Spleen (tissue), 7 donors: Measurements from ENCODE around the gene CATSPERD.

Experiments used
- POLR2AphosphoS5 ChIP-seq, 3 donors: sonication (generic); formaldehyde crosslinking; IDR thresholded peaks; one replicate each; pipeline ENCODE4 v1.5.1; 2017; ENCODE audit warnings: antibody characterized with exemption in 3 of 3
- TF ChIP-seq, protein P1 (sequence below), 11 experiments: fragments of 200-600 bp in 7 of 11; fragments of 450-650 bp in 4 of 11; sonication (generic) in 4 of 11; IDR thresholded peaks in 8 of 11; conservative IDR thresholded peaks in 3 of 11; 1 replicate in 7 of 11; 2 replicates in 4 of 11; pipeline versions ENCODE4 v1.4.0 to v1.8.0; 2016 to 2021; ENCODE audit warnings: antibody characterized with exemption in 11 of 11, inconsistent platforms in 4 of 11, mild to moderate bottlenecking in 1 of 11
- donor health status: DM: no; HTN: no; CAD: no; lungs with moderate emphysema.
- donor health status: DM: no; HTN: no; CAD: no.
- donor health status: DM: no; HTN: no; CAD: no.

DNA sequence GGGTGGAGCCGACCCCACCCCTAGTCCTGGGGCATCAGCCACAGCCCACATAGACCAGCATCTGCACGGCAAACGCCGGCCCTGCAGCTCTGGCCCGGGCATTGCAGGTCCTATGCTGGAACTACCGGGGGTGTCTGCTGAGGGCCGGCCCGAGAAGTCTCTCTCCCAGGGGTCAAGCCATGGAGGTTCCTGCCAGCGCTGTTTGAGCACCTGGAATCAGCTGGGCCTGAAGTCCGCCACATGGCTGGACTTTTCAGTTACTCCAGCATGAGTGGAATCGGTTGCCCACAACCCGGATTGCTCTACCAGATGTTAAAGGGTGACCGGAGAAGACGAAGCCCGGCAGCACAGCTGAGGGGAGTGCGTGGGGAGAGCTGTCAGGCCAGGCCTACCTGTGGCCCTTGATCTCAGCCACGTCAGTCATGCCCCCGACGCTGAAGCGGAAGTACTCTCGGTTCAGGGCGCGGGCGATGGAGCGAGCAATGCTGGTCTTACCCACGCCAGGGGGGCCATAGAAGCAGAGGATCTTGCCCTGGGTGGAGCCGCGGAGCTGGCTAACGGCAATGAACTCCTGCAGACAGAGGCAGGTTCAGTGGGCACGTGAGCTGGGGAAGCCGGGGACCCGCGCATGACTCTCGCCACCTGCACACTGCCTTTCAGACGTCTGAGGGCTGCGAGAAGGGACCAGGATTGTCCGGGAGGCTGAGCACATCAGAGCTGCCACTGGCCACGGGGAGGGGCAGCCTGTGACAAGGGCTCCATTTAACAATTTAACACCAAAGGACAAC lies 21.6 kb upstream of the CATSPERD start:
- peak; percentile 29 to 64 (median 48) for TF ChIP-seq POLR2AphosphoS5 (IDR thresholded peaks at IDR 0.05)
- TF ChIP-seq, protein P1, sequence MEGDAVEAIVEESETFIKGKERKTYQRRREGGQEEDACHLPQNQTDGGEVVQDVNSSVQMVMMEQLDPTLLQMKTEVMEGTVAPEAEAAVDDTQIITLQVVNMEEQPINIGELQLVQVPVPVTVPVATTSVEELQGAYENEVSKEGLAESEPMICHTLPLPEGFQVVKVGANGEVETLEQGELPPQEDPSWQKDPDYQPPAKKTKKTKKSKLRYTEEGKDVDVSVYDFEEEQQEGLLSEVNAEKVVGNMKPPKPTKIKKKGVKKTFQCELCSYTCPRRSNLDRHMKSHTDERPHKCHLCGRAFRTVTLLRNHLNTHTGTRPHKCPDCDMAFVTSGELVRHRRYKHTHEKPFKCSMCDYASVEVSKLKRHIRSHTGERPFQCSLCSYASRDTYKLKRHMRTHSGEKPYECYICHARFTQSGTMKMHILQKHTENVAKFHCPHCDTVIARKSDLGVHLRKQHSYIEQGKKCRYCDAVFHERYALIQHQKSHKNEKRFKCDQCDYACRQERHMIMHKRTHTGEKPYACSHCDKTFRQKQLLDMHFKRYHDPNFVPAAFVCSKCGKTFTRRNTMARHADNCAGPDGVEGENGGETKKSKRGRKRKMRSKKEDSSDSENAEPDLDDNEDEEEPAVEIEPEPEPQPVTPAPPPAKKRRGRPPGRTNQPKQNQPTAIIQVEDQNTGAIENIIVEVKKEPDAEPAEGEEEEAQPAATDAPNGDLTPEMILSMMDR (IDR thresholded peaks at IDR 0.05 in 8 of 11, conservative IDR thresholded peaks at IDR 0.05 in 3 of 11) = no peak
